ENCODE measurements around the gene UTP11. TPM values are rescaled to one million over a fixed set of nuclear protein-coding genes. Genes with fewer than 3 reads are reported as not detected.

The UTP11 gene
- total RNA-seq, 6 donors from 2014 or later, result 8.4 to 53.4 (median 25.4) TPM

GRCh38 chr1:37998913-37999429, 13.6 kb upstream of the UTP11 start:
- no peak for DNase-seq
- peaks cover 0 to 21% (median 7%) of the 10 kb centered on the region in 4 donors for H3K36me3 ChIP-seq
- 52 to 77% methylated on average over 6 to 16 of the region's 16 CpGs for WGBS, 2 donors
- H3K27me3 ChIP-seq, result no peaks in the 10 kb centered on the region
- H3K4me3 ChIP-seq, result no peak overlapping the region
- H3K4me1 ChIP-seq, result peaks cover 56 to 90% (median 76%) of the 10 kb centered on the region in 4 donors
- TF ChIP-seq CTCF (IDR thresholded peaks at IDR 0.05) (no peak), EP300 (IDR thresholded peaks at IDR 0.05) (no peak), POLR2A (IDR thresholded peaks at IDR 0.05) (no peak), POLR2AphosphoS5 (IDR thresholded peaks at IDR 0.05) (no peak)
- no peaks in the 10 kb centered on the region for H3K9me3 ChIP-seq
- ATAC-seq (ENCODE audit: low FRiP score in 2 of 2), result no peak
- H3K27ac ChIP-seq, result peak overlapping the region; percentile 79 to 92 (median 90)

- H3K4me1 ChIP-seq, result peaks cover 62 to 96% (median 80%) of the 10 kb centered on the region in 4 donors
- ATAC-seq (ENCODE audit: low FRiP score in 2 of 2), result peak; percentile 16 to 35
These were observed 12.9 kb upstream of the UTP11 start for GRCh38 chr1:37999430-38000232.

GRCh38 chr1:38000233-38000528, 12.4 kb upstream of the UTP11 start:
- H3K4me3 ChIP-seq, result peak overlapping the region in 1 of 4 donors; percentile 11
- H3K27me3 ChIP-seq, result no peaks in the 10 kb centered on the region
- WGBS, 2 donors, result 62 to 75% methylated on average over 2 of the region's 2 CpGs
- H3K4me1 ChIP-seq, result peaks cover 58 to 96% (median 78%) of the 10 kb centered on the region in 4 donors
- ATAC-seq (ENCODE audit: low FRiP score in 2 of 2) (no peak), DNase-seq (no peak)
- H3K27ac ChIP-seq, result peak overlapping the region; percentile 79 to 92 (median 90)
- peaks cover 0 to 21% (median 7%) of the 10 kb centered on the region in 4 donors for H3K36me3 ChIP-seq
- TF ChIP-seq POLR2AphosphoS5 (IDR thresholded peaks at IDR 0.05) (no peak), EP300 (IDR thresholded peaks at IDR 0.05) (no peak), CTCF (IDR thresholded peaks at IDR 0.05) (no peak), POLR2A (IDR thresholded peaks at IDR 0.05) (no peak)
- H3K9me3 ChIP-seq, result no peaks in the 10 kb centered on the region

More at GRCh38 chr1:37999430-38000232, 12.9 kb upstream of the UTP11 start:
- peak in 1 of 2 donors; percentile 76 for DNase-seq
- Histone ChIP-seq H3K27me3 (no peaks in the 10 kb centered on the region), H3K27ac (peak overlapping the region; percentile 79 to 92 (median 90)), H3K9me3 (no peaks in the 10 kb centered on the region), H3K4me3 (no peak overlapping the region), H3K36me3 (peaks cover 0 to 21% (median 7%) of the 10 kb centered on the region in 4 donors)
- TF ChIP-seq POLR2A (IDR thresholded peaks at IDR 0.05), result peak in 1 of 4 donors; percentile 55
- peak in 1 of 4 donors; percentile 55 for TF ChIP-seq EP300 (IDR thresholded peaks at IDR 0.05)
- no peak for TF ChIP-seq CTCF (IDR thresholded peaks at IDR 0.05)
- TF ChIP-seq POLR2AphosphoS5 (IDR thresholded peaks at IDR 0.05), result peak; percentile 53 to 62
- WGBS, 2 donors, result 9 to 12% methylated on average over 8 to 9 of the region's 9 CpGs

GRCh38 chr1:38000529-38001455, 11.7 kb upstream of the UTP11 start:
- ATAC-seq (ENCODE audit: low FRiP score in 2 of 2) (peak in 1 of 2 donors; percentile 48), DNase-seq (no peak)
- H3K36me3 ChIP-seq, result peaks cover 0 to 21% (median 7%) of the 10 kb centered on the region in 4 donors
- H3K4me3 ChIP-seq, result peak overlapping the region in 1 of 4 donors; percentile 11
- no peak for TF ChIP-seq POLR2AphosphoS5 (IDR thresholded peaks at IDR 0.05)
- no peak for TF ChIP-seq EP300 (IDR thresholded peaks at IDR 0.05)
- WGBS, 2 donors, result 46 to 51% methylated on average over 5 to 13 of the region's 13 CpGs
- no peaks in the 10 kb centered on the region for H3K27me3 ChIP-seq
- no peaks in the 10 kb centered on the region for H3K9me3 ChIP-seq
- H3K4me1 ChIP-seq, result peaks cover 57 to 92% (median 78%) of the 10 kb centered on the region in 4 donors
- H3K27ac ChIP-seq, result peak overlapping the region; percentile 79 to 92 (median 90)
